GM18511 (cell line): ENCODE results near the gene TNFAIP3.

ENCODE experiments used
- ATAC-seq: cut with Tn5 transposase; IDR thresholded peaks from one replicate; pipeline ENCODE4 v1.9.1; 2021; ENCODE audit warnings: mild to moderate bottlenecking, moderate library complexity; ENCODE audit not compliant: unreplicated experiment

The TNFAIP3 gene

DNA sequence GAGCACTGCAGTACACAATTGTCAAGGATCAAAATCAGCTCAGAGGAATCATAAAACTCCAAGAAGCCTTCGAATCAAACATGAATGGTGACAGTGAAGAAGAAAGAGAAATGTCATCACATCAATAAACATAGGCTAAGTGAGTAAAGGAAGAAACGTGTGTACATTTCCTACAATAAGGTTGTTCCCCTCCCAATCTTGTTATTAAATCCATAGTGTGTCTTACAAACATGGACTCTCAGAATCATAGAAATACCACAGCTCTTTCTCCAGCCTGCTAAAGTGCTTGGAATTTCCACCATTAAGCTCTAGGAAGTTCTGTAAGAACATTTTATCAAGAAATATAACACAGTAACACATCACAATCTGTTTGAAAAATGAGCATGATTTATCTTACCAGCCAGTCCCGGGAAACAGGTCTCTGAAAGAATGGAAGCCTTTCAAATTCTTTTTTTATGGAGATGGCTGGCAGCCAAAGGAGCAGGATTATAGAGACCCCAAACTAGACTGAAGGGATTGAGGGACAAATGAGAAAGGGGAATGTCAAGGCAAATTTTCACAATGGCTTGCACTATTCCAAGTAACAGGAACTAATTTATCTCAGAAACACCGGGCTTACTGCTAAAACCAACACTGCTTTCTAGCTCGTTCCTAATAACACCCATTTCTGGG is 4.5 kb upstream of the TNFAIP3 start:
- ATAC-seq = no peak

- ATAC-seq = no peak
These were observed 3.8 kb upstream of the TNFAIP3 start for GRCh38 chr6:137863091-137863797.

GRCh38 chr6:137864812-137865508 is 2.1 kb upstream of the TNFAIP3 start:
- ATAC-seq = no peak

GRCh38 chr6:137866200-137866913 is 702 bp upstream of the TNFAIP3 start:
- peak; percentile 32 for ATAC-seq

- ATAC-seq = peak; percentile 14
These were observed 838 bp downstream of the TNFAIP3 start for GRCh38 chr6:137867685-137868509.

- ATAC-seq = no peak
These were observed 1.9 kb downstream of the TNFAIP3 start for GRCh38 chr6:137868721-137869548.

DNA sequence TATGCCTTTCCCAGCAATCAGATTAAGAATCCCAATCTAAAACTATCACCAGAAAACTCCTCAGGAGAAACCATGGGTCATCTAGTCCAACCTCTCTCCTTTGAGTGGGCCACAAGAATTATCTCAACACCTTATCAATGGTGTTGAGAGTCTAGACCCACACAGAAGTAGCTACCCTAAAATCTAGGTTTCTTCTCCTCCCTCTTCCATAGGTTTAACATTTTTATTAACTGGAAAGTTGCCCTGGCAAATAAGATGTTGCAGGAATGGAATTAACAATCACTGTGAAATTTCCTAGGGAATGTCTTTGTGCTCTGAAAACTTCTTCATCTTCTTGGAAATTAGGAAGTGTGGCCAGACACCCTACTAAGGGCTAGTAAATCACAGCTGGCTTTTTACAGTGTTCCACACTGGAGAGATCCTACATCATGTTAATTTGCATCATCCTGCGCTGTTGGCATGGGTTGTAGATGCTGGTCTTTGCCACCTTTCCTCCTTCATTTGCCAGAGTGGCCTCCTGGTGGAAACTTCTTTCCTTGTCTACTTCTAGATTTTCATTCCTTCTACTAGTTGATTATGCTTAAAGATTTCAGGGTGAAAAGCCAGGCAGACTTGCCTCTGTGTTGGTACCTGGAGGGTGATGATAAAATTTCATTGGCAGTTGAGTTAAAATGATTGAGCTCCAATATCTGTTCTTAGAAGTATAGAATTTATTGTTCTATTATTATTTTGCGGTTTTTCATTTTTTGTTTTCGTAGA is 2.7 kb downstream of the TNFAIP3 start:
- no peak for ATAC-seq

DNA sequence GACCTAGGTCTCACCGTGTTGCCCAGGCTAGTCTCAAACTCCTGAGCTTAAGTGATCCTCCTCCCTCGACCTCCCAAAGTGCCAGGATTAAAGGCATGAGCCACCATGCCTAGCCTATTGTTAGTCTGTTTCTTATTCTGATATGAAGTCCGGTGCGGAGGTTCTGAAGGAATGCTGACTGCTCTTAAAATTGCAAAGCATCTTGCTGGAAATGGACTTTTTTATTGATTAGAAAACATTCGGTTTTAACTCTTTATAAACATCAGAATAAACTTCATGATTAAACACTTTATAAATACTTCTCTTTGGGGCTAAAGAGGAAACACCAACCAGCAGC is 3.2 kb downstream of the TNFAIP3 start:
- ATAC-seq = no peak

DNA sequence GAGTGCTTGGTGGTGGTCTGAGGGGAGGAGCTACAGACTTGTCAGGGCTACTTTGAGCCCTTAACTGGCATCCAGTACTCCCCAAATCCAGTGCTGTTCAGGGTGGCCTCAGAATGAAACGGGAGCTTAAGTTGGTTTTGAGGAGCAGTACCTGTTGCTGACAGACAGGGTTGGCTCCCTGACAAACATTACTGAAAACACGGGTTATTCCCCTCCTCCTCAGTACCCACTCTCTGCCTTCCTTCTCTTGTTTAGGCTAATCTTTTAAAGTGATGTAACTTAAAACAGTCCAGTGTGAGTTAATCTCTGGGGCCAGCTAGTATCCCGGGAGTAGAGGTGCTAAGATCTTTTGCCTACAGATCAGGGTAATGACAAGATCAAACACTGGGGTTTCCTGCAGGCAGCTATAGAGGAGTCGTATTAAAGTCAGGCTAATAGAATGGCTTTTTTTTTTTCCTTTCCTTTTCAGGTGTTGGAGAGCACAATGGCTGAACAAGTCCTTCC is 3.7 kb downstream of the TNFAIP3 start:
- peak; percentile 27 for ATAC-seq

- no peak for ATAC-seq
These were observed 4.2 kb downstream of the TNFAIP3 start for GRCh38 chr6:137871291-137871690.

GRCh38 chr6:137871831-137872454 is 4.9 kb downstream of the TNFAIP3 start:
- ATAC-seq = no peak

DNA sequence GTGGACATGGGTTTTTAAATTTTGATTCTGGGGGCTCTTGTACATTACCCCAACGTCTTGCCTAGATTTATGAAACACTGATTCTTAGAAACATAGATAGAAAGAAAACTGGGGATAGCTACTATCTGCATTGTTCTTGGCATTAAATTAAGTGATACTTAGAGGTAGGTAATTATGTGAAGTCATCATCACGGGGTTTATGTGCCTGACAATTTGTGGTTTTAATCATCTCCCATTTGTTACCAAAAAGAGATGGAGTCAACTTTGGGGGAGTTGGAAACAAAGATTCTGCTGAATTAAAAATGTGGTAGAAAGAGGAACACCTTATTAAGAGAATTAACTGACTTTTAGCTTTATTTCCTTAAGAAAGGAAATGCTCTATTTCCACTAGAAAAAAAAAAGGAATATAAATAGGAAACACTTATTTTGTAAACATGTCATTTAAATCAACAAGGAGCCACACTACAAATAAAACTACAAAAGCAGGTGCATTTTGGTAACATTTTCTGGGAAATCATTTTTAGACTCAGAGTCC is 5.6 kb downstream of the TNFAIP3 start:
- no peak for ATAC-seq

DNA sequence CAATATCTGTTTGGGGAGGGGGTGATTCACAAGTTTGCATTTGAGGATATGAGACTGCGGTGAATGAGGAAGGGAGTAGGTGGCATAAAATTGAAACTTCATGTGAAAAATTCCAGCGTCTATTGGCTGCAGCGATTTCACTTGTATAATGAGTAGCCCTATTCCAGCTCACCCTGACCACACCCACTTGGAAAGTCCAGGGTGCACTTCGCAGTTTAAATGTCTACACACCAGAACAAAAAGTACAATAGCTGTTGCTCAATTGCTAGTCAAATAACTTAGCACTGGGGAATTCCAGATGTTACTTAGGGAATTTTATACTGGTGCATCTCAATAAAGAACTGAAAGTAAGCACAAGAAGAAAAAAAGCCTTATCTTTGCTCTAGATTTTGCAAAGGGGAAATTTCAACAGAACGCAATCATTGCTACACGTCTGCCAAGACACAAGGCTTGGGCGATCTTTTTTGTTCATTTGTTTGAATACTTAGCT is 6.3 kb downstream of the TNFAIP3 start:
- ATAC-seq = peak; percentile 48

DNA sequence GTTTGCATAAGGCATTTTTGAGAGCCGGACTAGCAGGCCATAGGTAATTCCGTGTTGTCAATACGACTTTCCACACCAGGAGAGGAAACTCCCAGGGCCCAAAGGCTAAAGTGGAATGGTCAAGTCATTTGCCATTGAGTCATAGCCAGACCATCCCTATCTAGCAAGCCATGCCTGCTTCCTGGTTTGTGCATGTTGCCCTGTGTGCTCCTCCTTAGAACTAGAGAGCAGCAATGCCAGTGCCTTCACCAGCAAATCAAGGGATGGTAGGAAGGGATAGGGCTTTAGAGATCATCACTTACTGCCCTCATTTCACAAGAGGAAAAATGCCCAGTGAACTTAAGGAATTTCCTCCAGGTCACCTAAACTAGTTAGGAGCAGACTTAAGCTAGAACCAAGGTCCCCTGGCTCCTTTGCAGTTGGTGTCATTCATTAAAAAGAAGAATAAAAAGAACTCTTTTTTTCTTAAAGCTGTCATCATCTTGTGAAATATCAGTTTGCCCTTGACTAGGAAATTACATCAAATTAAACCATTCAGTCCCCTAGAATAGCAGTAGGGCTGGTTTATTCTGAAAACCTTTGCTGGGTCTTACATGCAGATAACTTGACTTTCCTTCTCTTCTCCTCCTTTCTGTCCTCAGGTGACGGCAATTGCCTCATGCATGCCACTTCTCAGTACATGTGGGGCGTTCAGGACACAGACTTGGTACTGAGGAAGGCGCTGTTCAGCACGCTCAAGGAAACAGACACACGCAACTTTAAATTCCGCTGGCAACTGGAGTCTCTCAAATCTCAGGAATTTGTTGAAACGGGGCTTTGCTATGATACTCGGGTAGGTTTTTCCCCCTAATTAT is 7.4 kb downstream of the TNFAIP3 start:
- no peak for ATAC-seq

DNA sequence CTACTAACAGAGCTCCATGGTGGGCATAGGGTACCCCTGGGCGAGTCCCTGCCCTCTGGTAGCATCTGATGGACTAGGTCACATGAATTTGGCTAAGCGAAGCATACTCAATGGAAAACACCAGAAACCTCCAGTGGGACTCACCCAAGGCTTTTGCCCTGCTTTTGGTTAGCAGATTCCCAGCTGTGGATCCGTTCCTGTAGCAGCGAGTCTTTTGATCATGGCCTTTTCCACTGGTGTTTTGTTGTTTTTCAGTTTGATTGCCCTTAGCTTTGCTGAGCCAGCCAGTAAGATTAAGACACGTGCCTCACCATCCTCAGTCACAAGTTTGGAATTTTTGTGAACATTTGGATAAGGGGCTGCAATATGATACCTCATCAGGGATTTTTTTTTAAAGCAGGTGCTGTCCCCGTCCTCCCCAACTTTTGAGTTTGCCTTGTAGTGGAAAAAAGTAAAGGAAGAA is 8.0 kb downstream of the TNFAIP3 start:
- no peak for ATAC-seq

DNA sequence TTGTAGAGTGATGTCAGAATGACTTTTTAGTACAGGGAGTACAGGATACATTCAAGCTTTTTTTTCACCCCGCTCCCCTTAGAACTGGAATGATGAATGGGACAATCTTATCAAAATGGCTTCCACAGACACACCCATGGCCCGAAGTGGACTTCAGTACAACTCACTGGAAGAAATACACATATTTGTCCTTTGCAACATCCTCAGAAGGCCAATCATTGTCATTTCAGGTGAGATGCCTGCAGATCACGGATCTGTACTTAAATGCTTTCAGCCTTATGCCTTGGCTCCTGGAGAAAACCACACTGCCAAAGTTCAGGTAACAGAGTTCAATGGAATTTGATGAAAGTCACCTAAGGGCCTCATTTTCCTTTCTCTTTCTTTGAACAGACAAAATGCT is 8.5 kb downstream of the TNFAIP3 start:
- no peak for ATAC-seq

GRCh38 chr6:137876547-137876946 is 9.5 kb downstream of the TNFAIP3 start:
- no peak for ATAC-seq
